GM23338 (cell line): ENCODE measurements around the gene VPS26C. TPM values are rescaled to one million over a fixed set of nuclear protein-coding genes. Genes with fewer than 3 reads are reported as not detected.

Experiments
- ATAC-seq: fragments of 200-7000 bp; cut with Tn5 transposase; 3 replicates; pipeline ENCODE4 v1.9.1; 2020
- DNase-seq: peaks from one replicate; pipeline ENCODE4 v3.0.0-alpha.2; 2015; ENCODE audit warnings: low spot score
- H2AFZ ChIP-seq: fragments of 200-600 bp; sonication (generic); 2 replicates; pipeline ENCODE4 v1.8.0; 2016; ENCODE audit warnings: antibody characterized with exemption, mild to moderate bottlenecking, moderate library complexity
- H3F3A ChIP-seq: fragments of 200-600 bp; sonication (generic); replicated peaks from 2 replicates; pipeline ENCODE4 v1.8.0; 2017; ENCODE audit warnings: antibody characterized with exemption, mixed run types, low read depth
- H3K27ac ChIP-seq: fragments of 200-600 bp; sonication (generic); 2 replicates; pipeline ENCODE4 v1.6.1; 2016; ENCODE audit warnings: low read depth
- H3K27me3 ChIP-seq: fragments of 200-600 bp; sonication (generic); 2 replicates; pipeline ENCODE4 v1.8.0; 2016; ENCODE audit warnings: mild to moderate bottlenecking, mixed run types, moderate library complexity; ENCODE audit not compliant: insufficient read depth
- H3K36me3 ChIP-seq: fragments of 200-600 bp; sonication (generic); 2 replicates; pipeline ENCODE4 v1.8.0; 2016; ENCODE audit warnings: mild to moderate bottlenecking; ENCODE audit not compliant: insufficient read depth
- H3K4me1 ChIP-seq: fragments of 200-600 bp; sonication (generic); 2 replicates; pipeline ENCODE4 v1.8.0; 2016; ENCODE audit warnings: mild to moderate bottlenecking, moderate library complexity; ENCODE audit not compliant: insufficient read depth
- H3K4me2 ChIP-seq: fragments of 200-600 bp; sonication (generic); 2 replicates; pipeline ENCODE4 v1.7.1; 2017; ENCODE audit warnings: mixed run types
- H3K4me3 ChIP-seq: fragments of 200-600 bp; sonication (generic); 2 replicates; pipeline ENCODE4 v1.6.1; 2016; ENCODE audit warnings: mixed run types
- H3K79me2 ChIP-seq: fragments of 200-600 bp; sonication (generic); replicated peaks from 2 replicates; pipeline ENCODE4 v1.8.0; 2017; ENCODE audit warnings: mild to moderate bottlenecking; ENCODE audit not compliant: insufficient read depth
- H3K9me2 ChIP-seq: fragments of 200-600 bp; sonication (generic); 2 replicates; pipeline ENCODE4 v1.8.0; 2017; ENCODE audit not compliant: insufficient read depth
- H4K20me1 ChIP-seq: fragments of 200-600 bp; sonication (generic); replicated peaks from 2 replicates; pipeline ENCODE4 v1.8.0; 2017; ENCODE audit warnings: mild to moderate bottlenecking; ENCODE audit not compliant: insufficient read depth
- H3K27ac Mint-ChIP-seq: 2 replicates; pipeline ENCODE4 v1.8.0; 2020; ENCODE audit warnings: inconsistent platforms, mild to moderate bottlenecking, moderate library complexity, mixed read lengths
- H3K27me3 Mint-ChIP-seq: 3 replicates; pipeline ENCODE4 v1.8.0; 2022; ENCODE audit warnings: low read depth, mild to moderate bottlenecking, moderate library complexity, mixed read lengths, inconsistent platforms; ENCODE audit not compliant: insufficient read depth, poor library complexity
- H3K36me3 Mint-ChIP-seq: 3 replicates; pipeline ENCODE4 v1.8.0; 2021; ENCODE audit warnings: low read depth, mild to moderate bottlenecking, inconsistent platforms, moderate library complexity, mixed read lengths
- H3K4me1 Mint-ChIP-seq: 3 replicates; pipeline ENCODE4 v1.8.0; 2020; ENCODE audit warnings: mild to moderate bottlenecking, inconsistent platforms, mixed read lengths
- H3K4me3 Mint-ChIP-seq: 3 replicates; pipeline ENCODE4 v1.8.0; 2021; ENCODE audit warnings: moderate library complexity, mild to moderate bottlenecking, inconsistent platforms, mixed read lengths
- H3K9me3 Mint-ChIP-seq: 3 replicates; pipeline ENCODE4 v1.8.0; 2020; ENCODE audit warnings: moderate library complexity, mild to moderate bottlenecking, inconsistent platforms, mixed read lengths
- CREB1 ChIP-seq: fragments of 250-450 bp; sonication (Bioruptor Pico); IDR thresholded peaks from 2 replicates; pipeline ENCODE4 v1.5.0; 2020; ENCODE audit warnings: low read depth, mild to moderate bottlenecking, moderate library complexity
- EZH2 ChIP-seq: fragments of 200-600 bp; sonication (generic); IDR thresholded peaks from one replicate; pipeline ENCODE4 v1.8.0; 2017; ENCODE audit warnings: antibody characterized with exemption, mild to moderate bottlenecking, low read depth; ENCODE audit not compliant: unreplicated experiment
- EZH2phosphoT487 ChIP-seq: fragments of 200-600 bp; sonication (generic); IDR thresholded peaks from one replicate; pipeline ENCODE4 v1.8.1; 2018; ENCODE audit warnings: antibody characterized with exemption; ENCODE audit not compliant: unreplicated experiment
- JUNB ChIP-seq: IDR thresholded peaks from one replicate; pipeline ENCODE4 v1.6.1; 2016; ENCODE audit warnings: antibody characterized with exemption; ENCODE audit not compliant: unreplicated experiment
- NANOG ChIP-seq: IDR thresholded peaks from 2 replicates; pipeline ENCODE4 v1.6.1; 2016; ENCODE audit warnings: antibody characterized with exemption, borderline replicate concordance
- POLR2AphosphoS5 ChIP-seq: IDR thresholded peaks from 2 replicates; pipeline ENCODE4 v1.6.1; 2016; ENCODE audit warnings: antibody characterized with exemption, low read depth
- STAT1 ChIP-seq: IDR thresholded peaks from one replicate; pipeline ENCODE4 v1.6.1; 2016; ENCODE audit warnings: antibody characterized with exemption; ENCODE audit not compliant: unreplicated experiment
- ZNF114 ChIP-seq: fragments of 250-450 bp; sonication (Bioruptor Pico); IDR thresholded peaks from 2 replicates; pipeline ENCODE4 v1.5.0; 2020; ENCODE audit warnings: mild to moderate bottlenecking, moderate library complexity
- ZNF331 ChIP-seq: fragments of 250-450 bp; sonication (Bioruptor Pico); IDR thresholded peaks from 2 replicates; pipeline ENCODE4 v1.5.0; 2020; ENCODE audit warnings: low read depth, mild to moderate bottlenecking, moderate library complexity
- polyA plus RNA-seq: library from polyadenylated mRNA; unstranded; fragments of >200 nt; fragmentation: Nextera tagmentation; extraction: Ambion mirVana; gene quantifications from 2 replicates; pipeline ENCODE4 v1.2.1, GENCODE V29; 2016
- total RNA-seq: library from RNA; depleted of rRNA; stranded (reverse); fragments of >200 nt; shearing (Covaris generic); gene quantifications from 2 replicates; pipeline ENCODE4 v1.2.3, GENCODE V29; 2014
- TF ChIP-seq, protein P1 (sequence below): IDR thresholded peaks from 2 replicates; pipeline ENCODE4 v1.6.1; 2016; ENCODE audit warnings: antibody characterized with exemption
- TF ChIP-seq, protein P2 (sequence below): fragments of 250-450 bp; sonication (Bioruptor Pico); IDR thresholded peaks from 2 replicates; pipeline ENCODE4 v1.5.0; 2020; ENCODE audit warnings: mild to moderate bottlenecking, moderate library complexity
- TF ChIP-seq, protein P3 (sequence below), 2 experiments: fragments of 200-600 bp in 1 of 2; sonication (generic) in 1 of 2; conservative IDR thresholded peaks; 2 replicates each; pipeline versions ENCODE4 v1.5.1 to v1.6.1; 2016 to 2017; ENCODE audit warnings: antibody characterized with exemption in 2 of 2, low read depth in 2 of 2, mild to moderate bottlenecking in 2 of 2, moderate library complexity in 1 of 2
- TF ChIP-seq, protein P4 (sequence below): IDR thresholded peaks from one replicate; pipeline ENCODE4 v1.6.1; 2018; ENCODE audit warnings: antibody characterized with exemption; ENCODE audit not compliant: unreplicated experiment

The VPS26C gene
- total and polyA plus RNA-seq, 2 experiments from 2014 or later: 45.1 to 91.2 TPM

DNA sequence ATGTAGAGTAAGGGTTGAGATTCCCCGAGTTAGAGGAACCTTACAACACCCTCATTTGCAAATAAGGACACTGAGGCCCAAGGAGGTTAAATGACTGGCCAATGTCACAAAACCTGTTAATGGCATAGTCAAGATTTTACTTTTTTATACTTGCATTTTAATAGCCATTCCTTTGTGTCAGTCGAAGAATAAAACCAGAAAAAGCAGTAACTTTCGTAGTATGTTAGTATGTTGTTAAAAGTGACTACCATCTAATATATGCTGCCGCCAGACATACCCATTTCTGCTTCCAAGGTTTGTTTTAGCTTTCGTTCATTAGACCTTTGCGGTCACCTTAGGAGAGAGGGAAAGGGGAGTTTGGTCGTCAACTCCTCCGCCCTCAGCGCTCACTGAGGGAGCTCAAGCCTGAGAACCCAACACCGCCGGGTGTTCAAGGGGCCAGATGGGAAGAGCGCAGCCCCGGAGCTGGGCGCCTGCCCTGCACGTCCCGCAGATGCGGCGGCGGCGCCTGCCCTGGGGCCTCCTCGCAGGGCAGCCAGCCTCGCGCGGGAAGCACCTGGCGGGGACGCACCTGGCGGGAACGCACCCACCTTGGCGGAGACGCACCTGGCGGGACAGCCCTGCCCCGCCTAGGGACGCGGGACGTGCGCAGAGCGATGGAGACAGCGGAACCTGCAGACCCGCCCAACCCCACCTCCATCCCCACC, 466 bp downstream of the VPS26C start:
- H3F3A ChIP-seq: 0 out of 2 replicates have a peak, but pooled peaks cover 3% of the 10 kb centered on the region
- Mint-ChIP-seq H3K36me3 (peaks cover 14% of the 10 kb centered on the region; the same call in 2 of the 3 replicates), H3K9me3 (peaks cover 3% of the 10 kb centered on the region; the same call in 2 of the 3 replicates), H3K4me1 (peaks cover 30% of the 10 kb centered on the region), H3K27me3 (peaks cover 5% of the 10 kb centered on the region), H3K4me3 (peak overlapping the region; percentile 93), H3K27ac (peak overlapping the region; percentile 99)
- peaks cover 55% of the 10 kb centered on the region for H3K79me2 ChIP-seq
- H3K27me3 ChIP-seq: no peaks in the 10 kb centered on the region
- peak overlapping the region; percentile 63 for H3K4me3 ChIP-seq
- no peaks in the 10 kb centered on the region for H3K9me2 ChIP-seq
- peaks cover 9% of the 10 kb centered on the region for H3K4me1 ChIP-seq
- H4K20me1 ChIP-seq: peaks cover 20% of the 10 kb centered on the region
- ATAC-seq (peak; percentile 41), DNase-seq (no peak)
- TF ChIP-seq EZH2 (no peak), ZNF331 (CRISPR knock-in tag) (no peak), POLR2AphosphoS5 (no peak), NANOG (no peak), JUNB (no peak), EZH2phosphoT487 (no peak), ZNF114 (CRISPR knock-in tag) (no peak), CREB1 (CRISPR knock-in tag) (no peak), STAT1 (no peak)
- TF ChIP-seq, protein P1, sequence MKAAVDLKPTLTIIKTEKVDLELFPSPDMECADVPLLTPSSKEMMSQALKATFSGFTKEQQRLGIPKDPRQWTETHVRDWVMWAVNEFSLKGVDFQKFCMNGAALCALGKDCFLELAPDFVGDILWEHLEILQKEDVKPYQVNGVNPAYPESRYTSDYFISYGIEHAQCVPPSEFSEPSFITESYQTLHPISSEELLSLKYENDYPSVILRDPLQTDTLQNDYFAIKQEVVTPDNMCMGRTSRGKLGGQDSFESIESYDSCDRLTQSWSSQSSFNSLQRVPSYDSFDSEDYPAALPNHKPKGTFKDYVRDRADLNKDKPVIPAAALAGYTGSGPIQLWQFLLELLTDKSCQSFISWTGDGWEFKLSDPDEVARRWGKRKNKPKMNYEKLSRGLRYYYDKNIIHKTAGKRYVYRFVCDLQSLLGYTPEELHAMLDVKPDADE: no peak
- TF ChIP-seq, protein P2, sequence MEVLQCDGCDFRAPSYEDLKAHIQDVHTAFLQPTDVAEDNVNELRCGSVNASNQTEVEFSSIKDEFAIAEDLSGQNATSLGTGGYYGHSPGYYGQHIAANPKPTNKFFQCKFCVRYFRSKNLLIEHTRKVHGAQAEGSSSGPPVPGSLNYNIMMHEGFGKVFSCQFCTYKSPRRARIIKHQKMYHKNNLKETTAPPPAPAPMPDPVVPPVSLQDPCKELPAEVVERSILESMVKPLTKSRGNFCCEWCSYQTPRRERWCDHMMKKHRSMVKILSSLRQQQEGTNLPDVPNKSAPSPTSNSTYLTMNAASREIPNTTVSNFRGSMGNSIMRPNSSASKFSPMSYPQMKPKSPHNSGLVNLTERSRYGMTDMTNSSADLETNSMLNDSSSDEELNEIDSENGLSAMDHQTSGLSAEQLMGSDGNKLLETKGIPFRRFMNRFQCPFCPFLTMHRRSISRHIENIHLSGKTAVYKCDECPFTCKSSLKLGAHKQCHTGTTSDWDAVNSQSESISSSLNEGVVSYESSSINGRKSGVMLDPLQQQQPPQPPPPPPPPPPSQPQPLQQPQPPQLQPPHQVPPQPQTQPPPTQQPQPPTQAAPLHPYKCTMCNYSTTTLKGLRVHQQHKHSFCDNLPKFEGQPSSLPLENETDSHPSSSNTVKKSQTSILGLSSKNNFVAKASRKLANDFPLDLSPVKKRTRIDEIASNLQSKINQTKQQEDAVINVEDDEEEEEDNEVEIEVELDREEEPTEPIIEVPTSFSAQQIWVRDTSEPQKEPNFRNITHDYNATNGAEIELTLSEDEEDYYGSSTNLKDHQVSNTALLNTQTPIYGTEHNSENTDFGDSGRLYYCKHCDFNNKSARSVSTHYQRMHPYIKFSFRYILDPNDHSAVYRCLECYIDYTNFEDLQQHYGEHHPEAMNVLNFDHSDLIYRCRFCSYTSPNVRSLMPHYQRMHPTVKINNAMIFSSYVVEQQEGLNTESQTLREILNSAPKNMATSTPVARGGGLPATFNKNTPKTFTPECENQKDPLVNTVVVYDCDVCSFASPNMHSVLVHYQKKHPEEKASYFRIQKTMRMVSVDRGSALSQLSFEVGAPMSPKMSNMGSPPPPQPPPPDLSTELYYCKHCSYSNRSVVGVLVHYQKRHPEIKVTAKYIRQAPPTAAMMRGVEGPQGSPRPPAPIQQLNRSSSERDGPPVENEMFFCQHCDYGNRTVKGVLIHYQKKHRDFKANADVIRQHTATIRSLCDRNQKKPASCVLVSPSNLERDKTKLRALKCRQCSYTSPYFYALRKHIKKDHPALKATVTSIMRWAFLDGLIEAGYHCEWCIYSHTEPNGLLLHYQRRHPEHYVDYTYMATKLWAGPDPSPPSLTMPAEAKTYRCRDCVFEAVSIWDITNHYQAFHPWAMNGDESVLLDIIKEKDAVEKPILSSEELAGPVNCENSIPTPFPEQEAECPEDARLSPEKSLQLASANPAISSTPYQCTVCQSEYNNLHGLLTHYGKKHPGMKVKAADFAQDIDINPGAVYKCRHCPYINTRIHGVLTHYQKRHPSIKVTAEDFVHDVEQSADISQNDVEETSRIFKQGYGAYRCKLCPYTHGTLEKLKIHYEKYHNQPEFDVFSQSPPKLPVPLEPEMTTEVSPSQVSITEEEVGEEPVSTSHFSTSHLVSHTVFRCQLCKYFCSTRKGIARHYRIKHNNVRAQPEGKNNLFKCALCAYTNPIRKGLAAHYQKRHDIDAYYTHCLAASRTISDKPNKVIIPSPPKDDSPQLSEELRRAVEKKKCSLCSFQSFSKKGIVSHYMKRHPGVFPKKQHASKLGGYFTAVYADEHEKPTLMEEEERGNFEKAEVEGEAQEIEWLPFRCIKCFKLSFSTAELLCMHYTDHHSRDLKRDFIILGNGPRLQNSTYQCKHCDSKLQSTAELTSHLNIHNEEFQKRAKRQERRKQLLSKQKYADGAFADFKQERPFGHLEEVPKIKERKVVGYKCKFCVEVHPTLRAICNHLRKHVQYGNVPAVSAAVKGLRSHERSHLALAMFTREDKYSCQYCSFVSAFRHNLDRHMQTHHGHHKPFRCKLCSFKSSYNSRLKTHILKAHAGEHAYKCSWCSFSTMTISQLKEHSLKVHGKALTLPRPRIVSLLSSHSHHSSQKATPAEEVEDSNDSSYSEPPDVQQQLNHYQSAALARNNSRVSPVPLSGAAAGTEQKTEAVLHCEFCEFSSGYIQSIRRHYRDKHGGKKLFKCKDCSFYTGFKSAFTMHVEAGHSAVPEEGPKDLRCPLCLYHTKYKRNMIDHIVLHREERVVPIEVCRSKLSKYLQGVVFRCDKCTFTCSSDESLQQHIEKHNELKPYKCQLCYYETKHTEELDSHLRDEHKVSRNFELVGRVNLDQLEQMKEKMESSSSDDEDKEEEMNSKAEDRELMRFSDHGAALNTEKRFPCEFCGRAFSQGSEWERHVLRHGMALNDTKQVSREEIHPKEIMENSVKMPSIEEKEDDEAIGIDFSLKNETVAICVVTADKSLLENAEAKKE: no peak
- TF ChIP-seq, protein P3, sequence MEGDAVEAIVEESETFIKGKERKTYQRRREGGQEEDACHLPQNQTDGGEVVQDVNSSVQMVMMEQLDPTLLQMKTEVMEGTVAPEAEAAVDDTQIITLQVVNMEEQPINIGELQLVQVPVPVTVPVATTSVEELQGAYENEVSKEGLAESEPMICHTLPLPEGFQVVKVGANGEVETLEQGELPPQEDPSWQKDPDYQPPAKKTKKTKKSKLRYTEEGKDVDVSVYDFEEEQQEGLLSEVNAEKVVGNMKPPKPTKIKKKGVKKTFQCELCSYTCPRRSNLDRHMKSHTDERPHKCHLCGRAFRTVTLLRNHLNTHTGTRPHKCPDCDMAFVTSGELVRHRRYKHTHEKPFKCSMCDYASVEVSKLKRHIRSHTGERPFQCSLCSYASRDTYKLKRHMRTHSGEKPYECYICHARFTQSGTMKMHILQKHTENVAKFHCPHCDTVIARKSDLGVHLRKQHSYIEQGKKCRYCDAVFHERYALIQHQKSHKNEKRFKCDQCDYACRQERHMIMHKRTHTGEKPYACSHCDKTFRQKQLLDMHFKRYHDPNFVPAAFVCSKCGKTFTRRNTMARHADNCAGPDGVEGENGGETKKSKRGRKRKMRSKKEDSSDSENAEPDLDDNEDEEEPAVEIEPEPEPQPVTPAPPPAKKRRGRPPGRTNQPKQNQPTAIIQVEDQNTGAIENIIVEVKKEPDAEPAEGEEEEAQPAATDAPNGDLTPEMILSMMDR (conservative IDR thresholded peaks at IDR 0.05; ENCODE audit: low read depth in 2 of 2): no peak
- TF ChIP-seq, protein P4, sequence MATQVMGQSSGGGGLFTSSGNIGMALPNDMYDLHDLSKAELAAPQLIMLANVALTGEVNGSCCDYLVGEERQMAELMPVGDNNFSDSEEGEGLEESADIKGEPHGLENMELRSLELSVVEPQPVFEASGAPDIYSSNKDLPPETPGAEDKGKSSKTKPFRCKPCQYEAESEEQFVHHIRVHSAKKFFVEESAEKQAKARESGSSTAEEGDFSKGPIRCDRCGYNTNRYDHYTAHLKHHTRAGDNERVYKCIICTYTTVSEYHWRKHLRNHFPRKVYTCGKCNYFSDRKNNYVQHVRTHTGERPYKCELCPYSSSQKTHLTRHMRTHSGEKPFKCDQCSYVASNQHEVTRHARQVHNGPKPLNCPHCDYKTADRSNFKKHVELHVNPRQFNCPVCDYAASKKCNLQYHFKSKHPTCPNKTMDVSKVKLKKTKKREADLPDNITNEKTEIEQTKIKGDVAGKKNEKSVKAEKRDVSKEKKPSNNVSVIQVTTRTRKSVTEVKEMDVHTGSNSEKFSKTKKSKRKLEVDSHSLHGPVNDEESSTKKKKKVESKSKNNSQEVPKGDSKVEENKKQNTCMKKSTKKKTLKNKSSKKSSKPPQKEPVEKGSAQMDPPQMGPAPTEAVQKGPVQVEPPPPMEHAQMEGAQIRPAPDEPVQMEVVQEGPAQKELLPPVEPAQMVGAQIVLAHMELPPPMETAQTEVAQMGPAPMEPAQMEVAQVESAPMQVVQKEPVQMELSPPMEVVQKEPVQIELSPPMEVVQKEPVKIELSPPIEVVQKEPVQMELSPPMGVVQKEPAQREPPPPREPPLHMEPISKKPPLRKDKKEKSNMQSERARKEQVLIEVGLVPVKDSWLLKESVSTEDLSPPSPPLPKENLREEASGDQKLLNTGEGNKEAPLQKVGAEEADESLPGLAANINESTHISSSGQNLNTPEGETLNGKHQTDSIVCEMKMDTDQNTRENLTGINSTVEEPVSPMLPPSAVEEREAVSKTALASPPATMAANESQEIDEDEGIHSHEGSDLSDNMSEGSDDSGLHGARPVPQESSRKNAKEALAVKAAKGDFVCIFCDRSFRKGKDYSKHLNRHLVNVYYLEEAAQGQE: no peak
- H2AFZ ChIP-seq: no peak overlapping the region
- peak overlapping the region; percentile 76 for H3K4me2 ChIP-seq
- H3K36me3 ChIP-seq: no peaks in the 10 kb centered on the region
- H3K27ac ChIP-seq: peak overlapping the region; percentile 83
